IPS-20b (cell line): ENCODE measurements around the gene SLC8A2.

ENCODE experiments used
- H3K27ac ChIP-seq: one replicate; pipeline ENCODE4 v1.5.1; 2013; ENCODE audit warnings: low read length
- H3K27me3 ChIP-seq: 2 replicates; pipeline ENCODE4 v1.6.1; 2013; ENCODE audit warnings: mild to moderate bottlenecking, low read length, inconsistent platforms; ENCODE audit not compliant: insufficient read depth
- H3K36me3 ChIP-seq: 2 replicates; pipeline ENCODE4 v1.6.1; 2013; ENCODE audit warnings: low read depth, mild to moderate bottlenecking, inconsistent platforms, low read length, moderate library complexity; ENCODE audit not compliant: insufficient read depth
- H3K4me1 ChIP-seq: 2 replicates; pipeline ENCODE4 v1.6.1; 2013; ENCODE audit warnings: mild to moderate bottlenecking, control low read depth, inconsistent platforms, low read length, moderate library complexity; ENCODE audit not compliant: insufficient read depth
- H3K4me3 ChIP-seq: 2 replicates; pipeline ENCODE4 v1.5.1; 2013; ENCODE audit warnings: mild to moderate bottlenecking, low read length, inconsistent platforms
- H3K9ac ChIP-seq: 2 replicates; pipeline ENCODE4 v1.6.1; 2013; ENCODE audit warnings: low read depth, mild to moderate bottlenecking, inconsistent platforms, low read length, moderate library complexity
- H3K9me3 ChIP-seq: 2 replicates; pipeline ENCODE4 v1.6.1; 2013; ENCODE audit warnings: mild to moderate bottlenecking, low read depth, low read length, inconsistent platforms; ENCODE audit not compliant: insufficient read depth

The SLC8A2 gene

GRCh38 chr19:47422417-47423163 is 49.1 kb downstream of the SLC8A2 start:
- no peak overlapping the region for H3K27ac ChIP-seq
- peaks cover 22% of the 10 kb centered on the region; the same call in 1 of the 2 replicates for H3K4me1 ChIP-seq
- H3K27me3 ChIP-seq, result peaks cover 73% of the 10 kb centered on the region
- H3K36me3 ChIP-seq, result no peaks in the 10 kb centered on the region
- H3K9me3 ChIP-seq, result no peaks in the 10 kb centered on the region
- no peak overlapping the region for H3K9ac ChIP-seq
- peak overlapping the region; percentile 31; the same call in 1 of the 2 replicates for H3K4me3 ChIP-seq

- Histone ChIP-seq H3K36me3 (no peaks in the 10 kb centered on the region), H3K9me3 (no peaks in the 10 kb centered on the region), H3K27ac (no peak overlapping the region), H3K27me3 (peaks cover 79% of the 10 kb centered on the region), H3K4me3 (peak overlapping the region; percentile 66; the same call in 1 of the 2 replicates), H3K4me1 (peaks cover 28% of the 10 kb centered on the region; the same call in 1 of the 2 replicates), H3K9ac (no peak overlapping the region)
These were observed 49.8 kb downstream of the SLC8A2 start for GRCh38 chr19:47421844-47422395.

GRCh38 chr19:47421244-47421786 is 50.4 kb downstream of the SLC8A2 start:
- Histone ChIP-seq H3K4me3 (peak overlapping the region; percentile 66; the same call in 1 of the 2 replicates), H3K4me1 (peaks cover 28% of the 10 kb centered on the region; the same call in 1 of the 2 replicates), H3K9me3 (no peaks in the 10 kb centered on the region), H3K27ac (no peak overlapping the region), H3K27me3 (peaks cover 80% of the 10 kb centered on the region), H3K9ac (peak overlapping the region; percentile 24; the same call in 1 of the 2 replicates), H3K36me3 (no peaks in the 10 kb centered on the region)

GRCh38 chr19:47419789-47420188 is 51.9 kb downstream of the SLC8A2 start:
- H3K27ac ChIP-seq, result no peak overlapping the region
- H3K36me3 ChIP-seq, result no peaks in the 10 kb centered on the region
- H3K4me1 ChIP-seq, result peaks cover 28% of the 10 kb centered on the region; the same call in 1 of the 2 replicates
- H3K9ac ChIP-seq, result no peak overlapping the region
- H3K4me3 ChIP-seq, result peak overlapping the region; percentile 66; the same call in 1 of the 2 replicates
- H3K27me3 ChIP-seq, result peaks cover 84% of the 10 kb centered on the region
- H3K9me3 ChIP-seq, result no peaks in the 10 kb centered on the region

GRCh38 chr19:47419030-47419783 is 52.5 kb downstream of the SLC8A2 start, which contains the start of gene MEIS3:
TSS of gene MEIS3 (minus strand) at chr19:47419527. CDS start at chr19:47419081, 446 bp downstream.
- H3K9me3 ChIP-seq, result no peaks in the 10 kb centered on the region
- peaks cover 2% of the 10 kb centered on the region; the same call in 1 of the 2 replicates for H3K36me3 ChIP-seq
- peak within 1 kb of the TSS; percentile 66 for H3K4me3 ChIP-seq
- H3K4me1 ChIP-seq, result peaks cover 28% of the 10 kb centered on the region; the same call in 1 of the 2 replicates
- no peak within 1 kb of the TSS for H3K27ac ChIP-seq
- peak within 1 kb of the TSS; percentile 53 for H3K9ac ChIP-seq
- peaks cover 84% of the 10 kb centered on the region for H3K27me3 ChIP-seq

GRCh38 chr19:47418692-47419029 is 53.0 kb downstream of the SLC8A2 start:
- peaks cover 80% of the 10 kb centered on the region for H3K27me3 ChIP-seq

GRCh38 chr19:47417746-47418691 is 53.7 kb downstream of the SLC8A2 start:
- Histone ChIP-seq H3K27ac (no peak overlapping the region), H3K9ac (peak overlapping the region; percentile 53), H3K9me3 (no peaks in the 10 kb centered on the region), H3K4me1 (peaks cover 28% of the 10 kb centered on the region; the same call in 1 of the 2 replicates), H3K27me3 (peaks cover 74% of the 10 kb centered on the region), H3K4me3 (peak overlapping the region; percentile 66), H3K36me3 (peaks cover 6% of the 10 kb centered on the region; the same call in 1 of the 2 replicates)

More at GRCh38 chr19:47418692-47419029, 53.0 kb downstream of the SLC8A2 start:
- Histone ChIP-seq H3K9ac (peak overlapping the region; percentile 53), H3K4me1 (peaks cover 28% of the 10 kb centered on the region; the same call in 1 of the 2 replicates), H3K36me3 (peaks cover 6% of the 10 kb centered on the region; the same call in 1 of the 2 replicates), H3K27ac (no peak overlapping the region), H3K4me3 (peak overlapping the region; percentile 66), H3K9me3 (no peaks in the 10 kb centered on the region)

GRCh38 chr19:47417107-47417745 is 54.5 kb downstream of the SLC8A2 start:
- Histone ChIP-seq H3K27me3 (peaks cover 66% of the 10 kb centered on the region), H3K4me3 (peak overlapping the region; percentile 66), H3K36me3 (peaks cover 6% of the 10 kb centered on the region; the same call in 1 of the 2 replicates), H3K9ac (no peak overlapping the region), H3K27ac (no peak overlapping the region), H3K9me3 (no peaks in the 10 kb centered on the region), H3K4me1 (peaks cover 25% of the 10 kb centered on the region; the same call in 1 of the 2 replicates)

- Histone ChIP-seq H3K9me3 (no peaks in the 10 kb centered on the region), H3K36me3 (peaks cover 6% of the 10 kb centered on the region; the same call in 1 of the 2 replicates), H3K27ac (no peak overlapping the region), H3K27me3 (peaks cover 60% of the 10 kb centered on the region), H3K9ac (no peak overlapping the region), H3K4me3 (peak overlapping the region; percentile 66; the same call in 1 of the 2 replicates), H3K4me1 (peaks cover 22% of the 10 kb centered on the region; the same call in 1 of the 2 replicates)
These were observed 55.1 kb downstream of the SLC8A2 start for GRCh38 chr19:47416643-47416985.

GRCh38 chr19:47415953-47416642 is 55.6 kb downstream of the SLC8A2 start:
- H3K27me3 ChIP-seq, result peaks cover 54% of the 10 kb centered on the region

More at GRCh38 chr19:47415953-47416642, 55.6 kb downstream of the SLC8A2 start:
- Histone ChIP-seq H3K9ac (no peak overlapping the region), H3K4me1 (peaks cover 17% of the 10 kb centered on the region; the same call in 1 of the 2 replicates), H3K4me3 (no peak overlapping the region), H3K9me3 (no peaks in the 10 kb centered on the region), H3K36me3 (peaks cover 6% of the 10 kb centered on the region; the same call in 1 of the 2 replicates), H3K27ac (no peak overlapping the region)
